ENCODE data around the gene HCRTR1. TPM values are rescaled to one million over a fixed set of nuclear protein-coding genes. Genes with fewer than 3 reads are reported as not detected.
"Not testable (repeated sequence)": the region's sequence is repeated elsewhere in the genome, so short reads cannot be mapped to it uniquely, and the experiment has no call there.

The HCRTR1 gene
- total and polyA plus RNA-seq, 2 of the 8 experiments (the other 6 are each of a cell fraction or from before 2014, with no cell fraction given) = 0.35 to 0.39 TPM

DNA sequence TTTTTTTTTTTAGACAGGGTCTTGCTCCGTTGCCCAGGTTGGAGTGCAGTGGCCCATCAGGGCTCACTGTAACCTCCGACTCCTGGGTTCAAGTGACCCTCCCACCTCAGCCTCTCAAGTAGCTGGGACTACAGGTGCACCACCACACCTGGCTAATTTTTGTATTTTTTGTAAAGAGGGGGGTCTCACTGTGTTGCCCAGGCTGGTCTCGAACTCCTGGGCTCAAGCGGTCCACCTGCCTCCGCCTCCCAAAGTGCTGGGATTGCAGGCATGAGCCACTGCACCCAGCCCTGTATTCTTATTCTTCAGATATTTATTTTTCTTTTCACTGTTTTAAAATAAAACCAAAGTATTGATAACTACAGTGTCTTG is 30.2 kb upstream of the HCRTR1 start:
- CTCF ChIA-PET (ENCODE audit: partially characterized antibody) = interaction anchor here (0.8 to 4.2 kb wide), 18 partner anchors 9 to 171 kb away, joined by 3 to 43 read pairs (median 4); partner anchors contain the start of gene TINAGL1

More for the DNA sequence above, 30.2 kb upstream of the HCRTR1 start:
- H3K23ac ChIP-seq (ENCODE audit: insufficient read length); H3K4ac ChIP-seq (replicated peaks; ENCODE audit: insufficient read length, low read depth, low read length); H3K4me2 ChIP-seq (ENCODE audit: insufficient read depth in 1 of 2, low read depth in 2 of 2, low read length in 2 of 2); H3K9ac ChIP-seq (replicated peaks in 1 of 4; ENCODE audit: extremely low read depth in 1 of 4, low read depth in 3 of 4, low read length in 3 of 4); H4K8ac ChIP-seq (ENCODE audit: extremely low read depth, insufficient read depth, low read length); H4K91ac ChIP-seq (replicated peaks; ENCODE audit: insufficient read length, low read length); H2BK5ac ChIP-seq (ENCODE audit: low read depth, low read length); H4K20me1 ChIP-seq (replicated peaks in 1 of 2; ENCODE audit: control insufficient read depth in 1 of 2, insufficient read depth in 2 of 2, low read length in 2 of 2); H3K36me3 ChIP-seq (ENCODE audit: control insufficient read depth in 2 of 4, insufficient read depth in 4 of 4, low read length in 3 of 4); H2BK20ac ChIP-seq (ENCODE audit: low read length); H2BK120ac ChIP-seq (replicated peaks; ENCODE audit: low read depth, low read length); H4K5ac ChIP-seq (ENCODE audit: insufficient read length, low read depth, low read length); H3K27ac ChIP-seq (ENCODE audit: low read depth, low read length); H2AFZ ChIP-seq (ENCODE audit: low read length); H3K23me2 ChIP-seq (ENCODE audit: low read depth, low read length); H2AK5ac ChIP-seq (ENCODE audit: low read depth, low read length); H2BK15ac ChIP-seq (ENCODE audit: low read length); FAIRE-seq; H3K56ac ChIP-seq (replicated peaks; ENCODE audit: insufficient read length, low read depth, low read length); H3K4me3 ChIP-seq (ENCODE audit: extremely low read depth in 1 of 4, insufficient read depth in 2 of 4, low read depth in 3 of 4, low read length in 4 of 4); H2BK12ac ChIP-seq (ENCODE audit: low read depth, low read length); H3K14ac ChIP-seq (ENCODE audit: insufficient read length); H3K9me3 ChIP-seq (ENCODE audit: insufficient read depth in 2 of 2, low read depth in 1 of 2, low read length in 1 of 2); H3K79me1 ChIP-seq (ENCODE audit: low read depth, low read length); H3K18ac ChIP-seq (ENCODE audit: extremely low read depth, low read length); DNase-seq (ENCODE audit: low read depth in 1 of 2, low spot score in 2 of 2); H3K79me2 ChIP-seq (ENCODE audit: control insufficient read depth in 1 of 2, insufficient read depth in 2 of 2, low read length in 2 of 2): not testable (repeated sequence)
- 85% methylated on average over 5 of the region's 5 CpGs; no CpG with 5 or more reads in 1 of the 2 experiments for WGBS, 2 experiments (ENCODE audit: extremely low coverage in 1 of 2, insufficient coverage in 1 of 2, insufficient read length in 1 of 2, insufficient replicate concordance in 2 of 2, low coverage in 1 of 2, low lambda C conversion rate in 2 of 2, missing lambda C conversion rate in 1 of 2)
- Histone ChIP-seq H3K4me1 (replicated peaks in 1 of 4; ENCODE audit: control insufficient read depth in 3 of 4, insufficient read depth in 4 of 4, low read length in 3 of 4) (peaks cover 2 to 16% (median 13%) of the 10 kb centered on the region in 4 experiments), H3K27me3 (replicated peaks in 1 of 4; ENCODE audit: control insufficient read depth in 3 of 4, extremely low read depth in 1 of 4, insufficient read depth in 3 of 4, low read length in 3 of 4) (peaks cover 0 to 12% (median 5%) of the 10 kb centered on the region in 4 experiments; a peak in 4 of 7 replicates)
- POLR2A ChIA-PET (ENCODE audit: partially characterized antibody) = interaction anchor here (0.9 to 1.2 kb wide), 2 partner anchors 24 to 57 kb away, joined by 3 to 5 read pairs; partner anchors contain the start of gene PEF1
